ENCODE results near the gene USP11. TPM values are rescaled to one million over a fixed set of nuclear protein-coding genes. Genes with fewer than 3 reads are reported as not detected.

The USP11 gene
- total and polyA plus RNA-seq, 3 donors from 2014 or later = 113 to 185 (median 128) TPM

DNA sequence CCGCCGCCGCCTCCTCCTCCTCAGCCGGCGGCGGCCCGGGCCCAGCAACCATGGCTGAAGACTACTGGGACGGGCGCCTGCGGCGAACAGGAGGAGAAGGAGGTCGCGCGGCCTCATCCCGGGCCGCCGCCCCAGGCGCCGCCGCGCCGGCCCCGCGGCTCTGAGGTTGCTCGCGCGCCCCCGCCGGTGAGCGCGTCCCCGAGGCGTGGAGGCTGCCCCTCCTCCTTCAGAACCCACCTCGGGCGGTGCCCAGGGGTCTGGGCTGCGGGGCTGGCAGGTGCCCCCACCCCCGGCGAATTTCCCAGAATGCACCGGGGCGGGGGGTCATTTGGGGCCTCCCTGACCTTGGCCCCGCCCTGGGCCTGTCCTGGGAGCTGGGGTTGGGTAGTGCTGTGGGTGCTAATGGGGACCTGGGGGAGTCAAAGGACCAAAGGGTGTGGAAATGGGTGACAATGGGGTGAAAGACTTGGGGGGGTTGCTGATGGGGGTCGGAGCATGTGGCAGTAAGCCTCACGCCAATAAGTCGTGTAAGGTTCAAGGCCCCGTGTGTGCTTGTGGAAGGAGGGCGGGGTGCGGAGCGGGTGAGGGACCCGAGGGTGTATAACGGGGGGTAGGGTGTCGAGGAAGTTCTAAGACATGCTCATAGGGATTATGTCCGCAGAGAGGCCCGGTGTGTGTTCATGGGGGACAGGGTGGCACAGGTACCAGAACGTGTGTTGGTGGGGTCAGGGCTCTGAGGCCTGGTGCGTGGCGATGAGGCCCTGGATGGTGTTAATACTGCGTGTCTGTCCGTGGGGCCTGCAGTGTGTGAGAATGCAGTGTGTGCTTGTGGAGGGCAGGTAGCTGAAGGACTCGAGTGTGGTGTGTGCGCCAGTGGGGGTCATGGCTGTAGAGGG is 13.6 kb upstream of the USP11 start:
- intact Hi-C loops (cut with DNase I; ENCODE audit: low total_unique reads) = no loop called here
- no peak for TF ChIP-seq POLR2A (IDR thresholded peaks at IDR 0.05)
- TF ChIP-seq, protein P1, sequence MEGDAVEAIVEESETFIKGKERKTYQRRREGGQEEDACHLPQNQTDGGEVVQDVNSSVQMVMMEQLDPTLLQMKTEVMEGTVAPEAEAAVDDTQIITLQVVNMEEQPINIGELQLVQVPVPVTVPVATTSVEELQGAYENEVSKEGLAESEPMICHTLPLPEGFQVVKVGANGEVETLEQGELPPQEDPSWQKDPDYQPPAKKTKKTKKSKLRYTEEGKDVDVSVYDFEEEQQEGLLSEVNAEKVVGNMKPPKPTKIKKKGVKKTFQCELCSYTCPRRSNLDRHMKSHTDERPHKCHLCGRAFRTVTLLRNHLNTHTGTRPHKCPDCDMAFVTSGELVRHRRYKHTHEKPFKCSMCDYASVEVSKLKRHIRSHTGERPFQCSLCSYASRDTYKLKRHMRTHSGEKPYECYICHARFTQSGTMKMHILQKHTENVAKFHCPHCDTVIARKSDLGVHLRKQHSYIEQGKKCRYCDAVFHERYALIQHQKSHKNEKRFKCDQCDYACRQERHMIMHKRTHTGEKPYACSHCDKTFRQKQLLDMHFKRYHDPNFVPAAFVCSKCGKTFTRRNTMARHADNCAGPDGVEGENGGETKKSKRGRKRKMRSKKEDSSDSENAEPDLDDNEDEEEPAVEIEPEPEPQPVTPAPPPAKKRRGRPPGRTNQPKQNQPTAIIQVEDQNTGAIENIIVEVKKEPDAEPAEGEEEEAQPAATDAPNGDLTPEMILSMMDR (IDR thresholded peaks at IDR 0.05) = no peak
- no peaks in the 10 kb centered on the region for H3K36me3 ChIP-seq (ENCODE audit: low read depth, missing control alignments)
- peak overlapping the region; percentile 69 to 77 for H3K4me3 ChIP-seq
- peak; percentile 26 for DNase-seq
- 0 to 1% methylated on average over 12 to 21 of the region's 60 CpGs for WGBS, 2 donors
- H3K27ac ChIP-seq = peak overlapping the region; percentile 91 to 95
- no peaks in the 10 kb centered on the region for H3K27me3 ChIP-seq
- H3K4me1 ChIP-seq = peaks cover 6% of the 10 kb centered on the region
- H3K9me3 ChIP-seq = no peaks in the 10 kb centered on the region

DNA sequence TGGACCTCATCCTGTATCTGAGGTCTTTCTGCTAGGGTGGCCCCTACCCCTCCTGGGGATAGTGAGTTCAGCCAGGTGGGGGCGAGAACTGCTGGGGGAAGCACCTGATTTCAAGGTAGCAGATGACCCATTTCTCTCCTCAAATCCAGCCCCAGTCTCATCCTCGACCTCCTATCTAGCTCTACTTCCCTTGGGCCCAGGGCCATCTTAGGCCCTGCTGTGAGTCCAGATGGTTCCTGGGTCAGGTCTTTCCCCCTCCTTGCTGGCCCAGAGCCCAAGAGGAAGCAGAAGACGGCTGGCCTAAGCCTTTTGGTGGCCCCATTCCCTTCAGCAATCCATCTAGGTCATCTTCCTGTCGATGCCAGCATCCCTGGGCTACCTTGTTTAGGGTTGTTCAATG is 11.1 kb upstream of the USP11 start:
- Histone ChIP-seq H3K27me3 (no peaks in the 10 kb centered on the region), H3K27ac (no peak overlapping the region), H3K9me3 (no peaks in the 10 kb centered on the region), H3K36me3 (ENCODE audit: low read depth, missing control alignments) (no peaks in the 10 kb centered on the region), H3K4me1 (peaks cover 5% of the 10 kb centered on the region), H3K4me3 (no peak overlapping the region)
- 53 to 57% methylated on average over 1 to 4 of the region's 4 CpGs for WGBS, 2 donors
- intact Hi-C loops (cut with DNase I; ENCODE audit: low total_unique reads) = no loop called here
- TF ChIP-seq POLR2A (IDR thresholded peaks at IDR 0.05) = no peak
- TF ChIP-seq, protein P1 (IDR thresholded peaks at IDR 0.05) = no peak
- DNase-seq = no peak

DNA sequence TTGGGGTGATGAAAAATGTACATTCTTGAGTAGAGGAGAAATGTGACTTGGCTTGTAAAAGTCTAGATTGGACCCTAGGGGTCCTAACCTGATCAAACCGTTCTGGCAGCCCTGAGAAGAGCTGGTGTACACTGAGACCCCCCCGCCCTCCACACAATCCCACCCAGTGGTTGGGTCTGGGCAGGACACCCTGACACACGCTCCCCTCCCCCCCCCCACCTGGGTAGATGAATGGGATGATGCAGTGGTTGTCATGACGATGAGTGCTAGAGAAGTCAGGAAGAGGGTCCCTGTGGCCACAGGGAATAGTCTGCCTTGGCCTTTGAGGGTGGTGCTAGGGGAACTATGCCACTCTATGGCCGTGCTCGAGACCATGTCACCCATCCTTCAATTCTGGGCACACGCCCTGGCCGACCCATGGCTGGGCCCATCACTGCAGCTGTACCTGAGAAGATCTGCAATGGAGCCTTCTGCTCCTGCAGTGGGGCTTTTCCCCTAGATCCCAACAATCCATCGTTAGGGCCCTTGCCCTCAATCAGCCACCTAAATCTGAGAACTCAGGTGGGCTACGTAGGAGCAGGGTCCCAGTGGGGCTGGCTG is 10.0 kb upstream of the USP11 start:
- intact Hi-C loops (cut with DNase I; ENCODE audit: low total_unique reads) = no loop called here
- Histone ChIP-seq H3K9me3 (no peaks in the 10 kb centered on the region), H3K36me3 (ENCODE audit: low read depth, missing control alignments) (no peaks in the 10 kb centered on the region), H3K4me3 (no peak overlapping the region), H3K27me3 (no peaks in the 10 kb centered on the region), H3K4me1 (no peaks in the 10 kb centered on the region), H3K27ac (no peak overlapping the region)
- WGBS, 2 donors = 76 to 86% methylated on average over 2 to 10 of the region's 10 CpGs
- DNase-seq = no peak
- TF ChIP-seq, protein P1 (IDR thresholded peaks at IDR 0.05) = no peak
- no peak for TF ChIP-seq POLR2A (IDR thresholded peaks at IDR 0.05)

DNA sequence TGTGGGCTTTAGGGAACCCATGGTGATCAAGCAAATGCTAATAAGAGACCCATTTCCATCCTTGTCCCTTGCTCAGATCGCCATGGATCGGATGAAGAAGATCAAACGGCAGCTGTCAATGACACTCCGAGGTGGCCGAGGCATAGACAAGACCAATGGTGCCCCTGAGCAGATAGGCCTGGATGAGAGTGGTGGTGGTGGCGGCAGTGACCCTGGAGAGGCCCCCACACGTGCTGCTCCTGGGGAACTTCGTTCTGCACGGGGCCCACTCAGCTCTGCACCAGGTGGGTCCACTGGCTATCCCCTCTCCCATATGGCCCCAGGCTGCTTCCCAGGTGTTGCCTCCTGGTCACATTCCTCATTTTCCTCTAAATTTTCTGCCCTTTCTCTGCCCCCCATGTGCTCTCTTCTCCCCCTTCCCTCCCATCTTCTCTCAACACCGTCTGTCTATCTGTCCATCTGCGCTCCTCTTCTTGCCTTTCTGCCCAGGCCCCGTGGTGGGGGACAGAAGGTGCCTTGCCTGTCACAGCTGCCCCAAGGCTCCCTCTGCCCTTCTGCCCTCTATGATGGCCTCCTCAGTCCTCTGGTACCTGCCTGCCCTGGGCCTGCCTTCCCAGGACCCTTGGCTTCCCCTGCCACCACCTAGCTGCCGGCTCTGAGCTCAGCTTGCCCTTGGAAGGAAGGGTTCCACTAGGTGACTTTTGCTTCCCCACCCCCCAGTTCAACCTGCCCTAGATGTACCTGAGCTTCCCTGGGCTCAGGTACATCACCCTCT is 9.1 kb upstream of the USP11 start:
- Histone ChIP-seq H3K36me3 (ENCODE audit: low read depth, missing control alignments) (no peaks in the 10 kb centered on the region), H3K27me3 (no peaks in the 10 kb centered on the region), H3K4me3 (no peak overlapping the region), H3K4me1 (no peaks in the 10 kb centered on the region), H3K9me3 (no peaks in the 10 kb centered on the region), H3K27ac (no peak overlapping the region)
- TF ChIP-seq POLR2A (IDR thresholded peaks at IDR 0.05) = no peak
- TF ChIP-seq, protein P1 (IDR thresholded peaks at IDR 0.05) = no peak
- WGBS, 2 donors = 84 to 88% methylated on average over 7 to 12 of the region's 13 CpGs
- intact Hi-C loops (cut with DNase I; ENCODE audit: low total_unique reads) = no loop called here
- DNase-seq = no peak

Measured in testis (tissue), 3 donors.